UCSD-AML1 (cell line): ENCODE data around the gene CCNO.
A peak's percentile ranks its signal among the peaks of the same experiment; 100 is the strongest.

Experiments
- DNase-seq: peaks from one replicate; lab custom pipeline; 2025; ENCODE audit not compliant: unreplicated experiment; lab: John Stamatoyannopoulos, UW

The CCNO gene, protein sequence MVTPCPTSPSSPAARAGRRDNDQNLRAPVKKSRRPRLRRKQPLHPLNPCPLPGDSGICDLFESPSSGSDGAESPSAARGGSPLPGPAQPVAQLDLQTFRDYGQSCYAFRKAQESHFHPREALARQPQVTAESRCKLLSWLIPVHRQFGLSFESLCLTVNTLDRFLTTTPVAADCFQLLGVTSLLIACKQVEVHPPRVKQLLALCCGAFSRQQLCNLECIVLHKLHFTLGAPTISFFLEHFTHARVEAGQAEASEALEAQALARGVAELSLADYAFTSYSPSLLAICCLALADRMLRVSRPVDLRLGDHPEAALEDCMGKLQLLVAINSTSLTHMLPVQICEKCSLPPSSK

GRCh38 chr5:55232985-55233928 lies at the start of gene CCNO:
Gene CCNO (minus strand): TSS chr5:55233608. CDS start chr5:55233523, 85 bp downstream.
- DNase-seq: peak; percentile 65

GRCh38 chr5:55278778-55279177 lies 45.4 kb upstream of the CCNO start:
- no peak for DNase-seq

DNA sequence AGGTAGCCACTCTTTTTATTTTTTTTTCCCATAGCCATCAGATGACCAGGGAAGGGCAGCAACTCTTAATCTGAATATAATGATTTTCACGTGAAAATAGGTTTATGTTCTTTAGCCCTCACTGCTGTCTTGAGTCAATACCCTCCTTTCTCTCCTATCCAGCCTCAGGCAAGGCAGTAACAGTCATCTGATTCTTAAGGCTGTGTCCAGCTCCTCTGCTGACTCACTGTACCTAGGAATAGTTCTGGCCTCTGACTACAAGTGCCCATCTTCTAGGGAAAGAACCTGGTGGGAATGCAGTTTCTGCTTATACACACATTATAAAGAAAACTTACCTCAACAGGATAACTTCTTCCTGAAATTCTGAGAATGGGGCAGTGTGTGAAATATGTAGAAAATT lies 43.4 kb upstream of the CCNO start:
- no peak for DNase-seq

- no peak for DNase-seq
These were observed 24.9 kb upstream of the CCNO start for GRCh38 chr5:55258339-55258738.

- DNase-seq: no peak
These were observed 21.4 kb upstream of the CCNO start for GRCh38 chr5:55254802-55255201.

- DNase-seq: no peak
These were observed 16.7 kb upstream of the CCNO start for GRCh38 chr5:55250064-55250463.

DNA sequence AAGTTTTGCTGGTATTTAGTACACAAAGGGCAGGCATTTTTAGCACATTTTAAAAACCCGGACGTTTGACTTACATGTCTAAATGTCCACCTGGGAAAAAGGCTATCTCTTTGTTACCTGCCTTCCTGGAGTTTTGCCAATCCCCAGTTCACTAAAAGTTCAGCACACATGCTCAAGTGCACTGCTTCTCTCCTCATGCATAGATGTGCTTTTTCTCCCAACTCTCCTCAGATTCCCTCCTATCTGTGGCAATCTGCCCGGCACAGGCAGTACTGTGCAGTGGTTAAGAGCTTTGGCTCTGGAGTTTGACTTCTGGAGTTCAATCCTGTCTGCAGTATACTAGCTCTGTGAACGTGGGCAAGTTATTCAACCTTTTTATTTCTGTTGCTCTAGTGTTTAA lies 8.3 kb upstream of the CCNO start:
- DNase-seq: no peak

GRCh38 chr5:55236800-55237199 lies 3.4 kb upstream of the CCNO start:
- DNase-seq: no peak

DNA sequence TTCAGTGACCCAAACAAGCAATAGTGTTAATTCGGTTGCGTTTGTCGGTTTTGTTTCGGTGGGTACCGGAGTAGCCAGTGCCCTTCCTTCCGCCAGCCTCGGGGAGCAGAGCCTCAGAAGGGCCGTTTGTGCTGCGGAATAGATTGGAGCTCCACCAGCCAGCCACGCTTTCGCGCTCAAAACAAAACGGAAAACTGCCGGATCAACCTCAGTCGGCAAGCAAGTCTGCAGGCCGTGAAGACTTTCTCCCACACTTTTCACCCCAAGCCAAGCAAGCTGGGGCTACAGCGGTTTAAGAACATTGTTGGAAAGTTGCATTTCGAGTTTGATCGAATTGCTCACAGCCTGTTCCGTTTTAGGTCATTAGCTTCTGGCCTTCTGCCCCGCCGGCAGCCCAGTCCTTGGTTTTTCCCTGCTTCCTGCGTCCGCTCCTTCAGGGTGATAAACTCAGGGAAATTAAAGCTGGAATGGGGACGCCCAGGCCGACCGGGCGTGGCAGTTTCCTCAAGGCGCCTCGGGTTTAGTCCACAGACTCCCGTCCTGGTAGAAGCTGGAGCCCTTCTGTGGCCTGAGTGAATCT lies 803 bp upstream of the CCNO start:
- DNase-seq: no peak

DNA sequence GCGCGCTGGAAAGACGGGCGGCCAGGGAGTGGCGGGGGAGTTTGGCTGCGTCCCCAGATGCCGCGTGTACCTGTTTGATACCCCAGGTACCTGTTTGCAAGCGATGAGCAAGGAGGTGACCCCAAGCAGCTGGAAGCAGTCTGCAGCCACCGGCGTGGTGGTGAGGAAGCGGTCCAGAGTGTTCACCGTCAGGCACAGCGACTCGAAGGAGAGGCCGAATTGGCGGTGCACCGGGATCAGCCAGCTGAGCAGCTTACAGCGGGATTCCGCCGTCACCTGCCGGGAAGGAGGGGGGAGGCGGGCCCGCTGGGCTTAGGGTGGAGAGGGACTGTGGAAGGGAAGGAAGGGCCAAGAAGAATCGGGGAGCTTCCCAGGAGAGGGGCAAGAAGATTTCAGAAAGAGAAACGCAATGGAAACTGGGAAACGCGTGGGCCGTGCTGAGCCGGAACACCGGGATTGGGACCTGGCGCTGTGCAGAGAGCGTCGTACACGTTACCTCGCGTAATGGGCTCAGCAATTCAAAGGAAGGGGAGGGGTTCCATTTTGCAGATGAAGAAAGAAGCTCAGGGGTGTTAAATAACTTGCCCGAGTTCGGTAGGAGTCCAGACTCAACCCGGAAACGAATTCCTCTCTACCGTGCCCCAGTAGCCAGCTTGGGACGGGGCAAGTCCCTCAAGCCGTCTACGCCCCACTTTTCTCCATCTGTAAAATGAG lies 980 bp downstream of the CCNO start:
- no peak for DNase-seq

- no peak for DNase-seq
These were observed 1.5 kb downstream of the CCNO start for GRCh38 chr5:55231919-55232270.

DNA sequence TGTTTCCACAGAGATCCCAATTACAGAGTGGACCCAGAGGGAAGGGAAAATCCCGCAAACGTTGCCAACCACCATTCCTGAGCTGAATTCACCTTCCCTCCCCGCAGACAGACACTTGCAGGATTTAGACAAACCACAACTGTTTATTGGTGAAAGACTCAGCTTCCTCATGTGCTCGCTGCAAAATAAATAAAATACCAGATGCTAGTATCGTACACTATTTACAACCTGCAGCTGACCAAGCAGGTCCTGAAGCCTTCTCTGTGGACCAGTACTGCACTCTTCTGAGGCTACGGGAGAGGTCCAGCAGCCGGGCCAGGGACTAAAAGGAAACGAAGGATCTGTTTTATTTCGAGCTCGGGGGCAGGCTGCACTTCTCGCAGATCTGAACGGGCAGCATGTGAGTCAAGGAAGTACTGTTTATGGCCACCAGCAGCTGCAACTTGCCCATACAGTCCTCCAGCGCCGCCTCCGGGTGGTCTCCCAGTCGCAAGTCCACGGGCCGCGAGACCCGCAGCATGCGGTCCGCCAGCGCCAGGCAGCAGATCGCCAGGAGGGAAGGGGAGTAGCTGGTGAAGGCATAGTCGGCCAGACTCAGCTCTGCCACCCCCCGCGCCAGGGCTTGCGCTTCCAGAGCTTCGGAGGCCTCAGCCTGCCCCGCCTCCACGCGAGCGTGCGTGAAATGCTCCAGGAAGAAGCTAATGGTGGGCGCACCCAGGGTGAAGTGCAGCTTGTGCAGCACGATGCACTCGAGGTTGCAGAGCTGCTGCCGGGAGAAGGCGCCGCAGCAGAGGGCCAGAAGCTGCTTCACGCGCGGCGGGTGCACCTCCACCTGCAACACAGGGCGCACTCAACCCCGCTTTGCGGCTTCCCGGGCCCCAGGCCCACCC lies 2.1 kb downstream of the CCNO start:
- no peak for DNase-seq

- no peak for DNase-seq
These were observed 3.2 kb downstream of the CCNO start for GRCh38 chr5:55230086-55230629.

GRCh38 chr5:55227664-55228430 lies 5.6 kb downstream of the CCNO start:
- no peak for DNase-seq

DNA sequence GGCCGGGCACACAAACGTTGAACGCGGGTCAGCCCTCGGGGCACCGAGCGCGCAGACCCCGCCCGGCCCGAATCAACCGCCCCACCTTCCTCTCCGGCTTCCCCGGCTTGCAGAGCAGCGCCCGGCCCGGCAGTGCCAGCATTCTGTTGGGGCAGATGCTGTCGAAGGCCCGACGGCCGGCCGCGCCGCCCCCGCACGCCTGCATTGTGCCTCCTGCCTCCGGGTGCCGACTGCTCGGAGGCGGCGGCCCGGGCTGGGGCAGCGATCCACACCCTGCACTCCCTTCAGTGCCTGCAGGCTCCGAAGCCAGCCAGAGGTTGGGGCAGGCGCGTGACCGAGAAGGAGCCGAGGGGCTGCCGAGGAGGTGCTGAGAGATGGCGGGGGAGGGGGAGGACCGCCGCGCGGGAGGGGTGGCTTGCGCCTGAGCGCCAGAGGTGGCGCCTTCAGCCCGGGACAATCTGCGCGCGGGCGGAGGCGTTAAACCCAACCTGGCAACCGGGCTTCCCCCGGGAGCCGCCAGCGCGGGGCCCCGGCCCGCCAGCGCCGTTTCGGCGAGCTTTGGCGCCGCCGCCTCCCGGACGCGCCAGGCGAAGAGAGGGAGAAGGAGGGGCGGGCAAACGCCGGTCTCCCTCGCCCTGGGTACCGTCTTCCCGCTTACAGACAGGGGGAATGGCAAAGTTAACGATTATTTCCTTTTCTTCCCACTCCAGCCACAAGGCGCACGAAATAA lies 6.3 kb downstream of the CCNO start, which contains the start of gene MCIDAS:
MCIDAS (minus strand) TSS at position 382 of the 730 bp plus-strand sequence; CDS start at position 205, 177 bp downstream.
- DNase-seq: peak; percentile 44

GRCh38 chr5:55226027-55226933 lies 7.1 kb downstream of the CCNO start:
- peak; percentile 65 for DNase-seq

DNA sequence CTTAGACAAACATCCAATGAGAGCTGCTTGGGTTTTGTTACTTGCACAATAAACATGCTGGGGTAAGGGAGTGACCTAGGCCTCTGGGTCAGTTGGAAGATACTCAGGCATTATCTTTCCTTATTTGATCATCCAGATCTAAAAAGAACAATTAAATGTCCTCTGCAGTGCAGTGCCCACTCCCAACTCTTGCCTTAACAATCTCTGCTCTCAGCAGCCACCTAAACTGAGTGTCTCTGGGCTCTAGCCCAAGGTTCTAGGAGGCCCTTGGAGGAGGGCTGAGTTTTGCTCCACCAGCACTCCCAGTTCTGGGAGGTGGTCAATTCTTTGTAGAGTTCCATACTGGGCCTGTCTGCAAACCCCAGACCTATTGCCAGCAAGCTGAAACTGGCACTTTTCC lies 8.1 kb downstream of the CCNO start:
- no peak for DNase-seq
